Sciatic nerve (tissue), 2 donors: ENCODE data around the gene CCDC187. TPM values are rescaled to one million over a fixed set of nuclear protein-coding genes. Genes with fewer than 3 reads are reported as not detected.
A peak's percentile ranks its signal among the peaks of the same experiment; 100 is the strongest.

Experiments
- ATAC-seq: fragments of 200-7000 bp; cut with Tn5 transposase; one replicate; pipeline ENCODE4 v1.9.1; 2020; ENCODE audit warnings: mild to moderate bottlenecking, moderate library complexity
- DNase-seq: peaks from one replicate; pipeline ENCODE4 v3.0.0-alpha.2; 2020; ENCODE audit warnings: low spot score
- intact Hi-C: fragments of 100-400 bp; cut with DNase I; formaldehyde crosslinking; loops from one replicate; pipeline ENCODE4 v1.14.2; 2022
- total RNA-seq: library from RNA; stranded (reverse); fragmentation: NEBNext Ultra II Directional; extraction: Animal tissue kit (Norgen Biotek cat#: 25700); gene quantifications from one replicate; pipeline ENCODE4 v1.2.1, GENCODE V29; 2021
- donor health status: DM: no; HTN: no; CAD: no.
- donor health status: DM: no; HTN: no; CAD: no.

CCDC187 gene
- total RNA-seq, 1 donor from 2014 or later, result 0.13 TPM

- intact Hi-C loops, result no loop called here
- ATAC-seq, result no peak
- DNase-seq, result no peak
Measured at GRCh38 chr9:136292026-136292538, 11.8 kb downstream of the CCDC187 start.

- ATAC-seq, result no peak
- DNase-seq, result no peak
- intact Hi-C loops, result no loop called here
Measured at GRCh38 chr9:136291306-136292025, 12.4 kb downstream of the CCDC187 start.

- intact Hi-C loops, result no loop called here
- ATAC-seq, result no peak
- DNase-seq, result no peak
Measured at GRCh38 chr9:136290508-136291000, 13.3 kb downstream of the CCDC187 start.

- ATAC-seq (no peak), DNase-seq (no peak)
- intact Hi-C loops, result no loop called here
Measured at GRCh38 chr9:136289651-136290507, 14.0 kb downstream of the CCDC187 start.

GRCh38 chr9:136287960-136288753 lies 15.7 kb downstream of the CCDC187 start:
- DNase-seq (no peak), ATAC-seq (no peak)
- intact Hi-C loops, result no loop called here

- ATAC-seq, result no peak
- intact Hi-C loops, result no loop called here
- no peak for DNase-seq
Measured at GRCh38 chr9:136286987-136287379, 16.9 kb downstream of the CCDC187 start.

- DNase-seq, result no peak
- intact Hi-C loops, result no loop called here
- ATAC-seq, result no peak
Measured at GRCh38 chr9:136286359-136286986, 17.4 kb downstream of the CCDC187 start.

- intact Hi-C loops, result no loop called here
- no peak for ATAC-seq
- no peak for DNase-seq
Measured at GRCh38 chr9:136285501-136286358, 18.2 kb downstream of the CCDC187 start.

- no peak for ATAC-seq
- intact Hi-C loops, result no loop called here
- DNase-seq, result no peak
Measured at GRCh38 chr9:136284951-136285350, 18.9 kb downstream of the CCDC187 start.

- intact Hi-C loops, result no loop called here
- no peak for DNase-seq
- no peak for ATAC-seq
Measured at GRCh38 chr9:136284311-136284710, 19.6 kb downstream of the CCDC187 start.

- ATAC-seq (peak; percentile 91), DNase-seq (peak; percentile 85)
Measured at GRCh38 chr9:136283291-136284235, 20.3 kb downstream of the CCDC187 start.

GRCh38 chr9:136282272-136282861 lies 21.5 kb downstream of the CCDC187 start:
- DNase-seq (no peak), ATAC-seq (no peak)
- intact Hi-C loops, result no loop called here

More at GRCh38 chr9:136283291-136284235, 20.3 kb downstream of the CCDC187 start:
- intact Hi-C loops, result no loop called here

- no peak for DNase-seq
- intact Hi-C loops, result no loop called here
- no peak for ATAC-seq
Measured at GRCh38 chr9:136281421-136282271, 22.2 kb downstream of the CCDC187 start.

GRCh38 chr9:136280535-136281315 lies 23.2 kb downstream of the CCDC187 start:
- intact Hi-C loops, result no loop called here
- ATAC-seq (no peak), DNase-seq (no peak)

- no peak for ATAC-seq
- DNase-seq, result no peak
- intact Hi-C loops, result no loop called here
Measured at GRCh38 chr9:136279471-136279870, 24.4 kb downstream of the CCDC187 start.
